DND-41 (cell line): ENCODE data around the gene PCNT.

Source experiments
- ATAC-seq: fragments of 200-7000 bp; cut with Tn5 transposase; 3 replicates; pipeline ENCODE4 v1.9.1; 2021; ENCODE audit warnings: low read depth; ENCODE audit not compliant: insufficient read depth
- DNase-seq: peaks from one replicate; pipeline ENCODE4 v3.0.0-alpha.2; 2020
- H2AFZ ChIP-seq: 2 replicates; pipeline ENCODE4 v1.6.0; 2012; ENCODE audit warnings: low read depth, low read length
- H3K27ac ChIP-seq: 2 replicates; pipeline ENCODE4 v1.5.1; 2012; ENCODE audit warnings: low read length, inconsistent platforms
- H3K27me3 ChIP-seq: fragments of 200-600 bp; sonication (generic); 2 replicates; pipeline ENCODE4 v1.6.0; 2012; ENCODE audit warnings: low read length, mild to moderate bottlenecking, inconsistent platforms; ENCODE audit not compliant: insufficient read depth, poor library complexity
- H3K36me3 ChIP-seq: 2 replicates; pipeline ENCODE4 v1.5.1; 2012; ENCODE audit warnings: low read length, inconsistent platforms; ENCODE audit not compliant: insufficient read depth
- H3K4me1 ChIP-seq: 2 replicates; pipeline ENCODE4 v1.5.1; 2012; ENCODE audit warnings: mild to moderate bottlenecking, low read length; ENCODE audit not compliant: insufficient read depth
- H3K4me2 ChIP-seq: 2 replicates; pipeline ENCODE4 v1.6.0; 2012; ENCODE audit warnings: mild to moderate bottlenecking, moderate library complexity, low read length, inconsistent platforms; ENCODE audit not compliant: insufficient read depth
- H3K4me3 ChIP-seq, 2 experiments: fragments of 200-600 bp in 1 of 2; shearing (Covaris generic) in 1 of 2; 2 replicates each; pipeline ENCODE4 v1.5.1; 2012 to 2016; ENCODE audit warnings: inconsistent platforms in 2 of 2, low read length in 2 of 2, mild to moderate bottlenecking in 2 of 2, low read depth in 1 of 2, moderate library complexity in 1 of 2
- H3K79me2 ChIP-seq: 2 replicates; pipeline ENCODE4 v1.6.0; 2012; ENCODE audit warnings: low read length, inconsistent platforms; ENCODE audit not compliant: insufficient read depth
- H3K9ac ChIP-seq: 2 replicates; pipeline ENCODE4 v1.6.0; 2012; ENCODE audit warnings: low read depth, mild to moderate bottlenecking, inconsistent platforms, low read length, moderate library complexity
- H3K9me3 ChIP-seq: 2 replicates; pipeline ENCODE4 v1.5.1; 2012; ENCODE audit warnings: low read length, moderate library complexity, mild to moderate bottlenecking, inconsistent platforms; ENCODE audit not compliant: insufficient read depth, severe bottlenecking
- H4K20me1 ChIP-seq: 2 replicates; pipeline ENCODE4 v1.6.0; 2012; ENCODE audit warnings: low read length; ENCODE audit not compliant: insufficient read depth
- EZH2 ChIP-seq: IDR thresholded peaks from 3 replicates; pipeline ENCODE4 v1.6.1; 2012; ENCODE audit warnings: borderline replicate concordance, low read depth, mild to moderate bottlenecking, moderate library complexity, low read length, inconsistent platforms; ENCODE audit not compliant: severe bottlenecking
- TF ChIP-seq, protein P1 (sequence below): IDR thresholded peaks from 2 replicates; pipeline ENCODE4 v1.5.1; 2012; ENCODE audit warnings: borderline replicate concordance, low read length, moderate library complexity, mild to moderate bottlenecking; ENCODE audit not compliant: poor library complexity, severe bottlenecking; ENCODE audit errors: extremely low read depth

Gene PCNT

DNA sequence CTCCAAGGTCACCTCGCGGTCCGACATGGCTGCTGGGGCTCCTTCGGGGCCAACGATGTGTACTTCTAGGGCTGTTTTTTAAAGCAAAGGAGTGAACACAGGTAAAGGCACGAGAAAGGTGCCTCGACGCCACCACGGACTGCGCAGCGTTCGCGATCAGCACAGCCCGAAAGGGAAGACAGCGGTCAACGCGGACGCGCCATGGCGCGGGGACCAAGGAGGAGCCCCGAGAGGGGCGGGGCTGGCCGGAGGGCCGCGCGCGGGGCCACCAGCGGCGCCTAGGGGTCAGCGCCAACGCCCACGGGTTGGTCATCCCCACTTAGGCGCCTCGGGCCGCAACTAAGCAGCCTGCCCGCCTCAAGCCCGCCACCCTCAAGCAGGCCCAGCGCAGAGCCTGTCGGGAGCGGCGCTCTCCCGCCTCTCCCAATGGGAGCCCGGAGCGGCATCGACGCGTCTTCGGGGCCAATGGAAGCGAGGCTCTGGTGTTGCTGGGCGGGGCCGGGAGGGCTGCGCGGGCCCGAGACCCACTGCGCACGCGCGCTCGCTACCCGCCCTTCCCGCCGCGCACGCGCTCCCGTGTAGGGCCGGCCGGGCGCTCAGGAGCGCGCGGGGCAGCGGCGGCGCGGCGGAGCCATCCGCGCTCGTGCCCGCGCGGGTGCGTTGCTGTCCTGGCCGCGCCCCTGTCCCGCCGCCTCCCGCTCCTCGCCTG, 134.5 kb downstream of the PCNT start, which contains the start of gene DIP2A:
Gene DIP2A, plus strand, starts transcription at position 577 of the 709 bp plus-strand sequence. CDS start 241 bp downstream, outside the sequence.
- Histone ChIP-seq H3K4me3 (peak within 1 kb of the TSS; percentile 69 to 92), H3K79me2 (peaks cover 74% of the 10 kb centered on the region), H3K36me3 (peaks cover 35% of the 10 kb centered on the region), H3K4me1 (peaks cover 42% of the 10 kb centered on the region), H4K20me1 (peaks cover 10% of the 10 kb centered on the region; the same call in 1 of the 2 replicates), H3K27me3 (no peaks in the 10 kb centered on the region), H3K9me3 (no peaks in the 10 kb centered on the region), H3K4me2 (peak within 1 kb of the TSS; percentile 97), H2AFZ (peak within 1 kb of the TSS; percentile 98), H3K27ac (peak within 1 kb of the TSS; percentile 97), H3K9ac (peak within 1 kb of the TSS; percentile 98)
- peak; percentile 96 for DNase-seq
- no peak for TF ChIP-seq EZH2
- TF ChIP-seq, protein P1, sequence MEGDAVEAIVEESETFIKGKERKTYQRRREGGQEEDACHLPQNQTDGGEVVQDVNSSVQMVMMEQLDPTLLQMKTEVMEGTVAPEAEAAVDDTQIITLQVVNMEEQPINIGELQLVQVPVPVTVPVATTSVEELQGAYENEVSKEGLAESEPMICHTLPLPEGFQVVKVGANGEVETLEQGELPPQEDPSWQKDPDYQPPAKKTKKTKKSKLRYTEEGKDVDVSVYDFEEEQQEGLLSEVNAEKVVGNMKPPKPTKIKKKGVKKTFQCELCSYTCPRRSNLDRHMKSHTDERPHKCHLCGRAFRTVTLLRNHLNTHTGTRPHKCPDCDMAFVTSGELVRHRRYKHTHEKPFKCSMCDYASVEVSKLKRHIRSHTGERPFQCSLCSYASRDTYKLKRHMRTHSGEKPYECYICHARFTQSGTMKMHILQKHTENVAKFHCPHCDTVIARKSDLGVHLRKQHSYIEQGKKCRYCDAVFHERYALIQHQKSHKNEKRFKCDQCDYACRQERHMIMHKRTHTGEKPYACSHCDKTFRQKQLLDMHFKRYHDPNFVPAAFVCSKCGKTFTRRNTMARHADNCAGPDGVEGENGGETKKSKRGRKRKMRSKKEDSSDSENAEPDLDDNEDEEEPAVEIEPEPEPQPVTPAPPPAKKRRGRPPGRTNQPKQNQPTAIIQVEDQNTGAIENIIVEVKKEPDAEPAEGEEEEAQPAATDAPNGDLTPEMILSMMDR = no peak
- ATAC-seq = peak; percentile 98

DNA sequence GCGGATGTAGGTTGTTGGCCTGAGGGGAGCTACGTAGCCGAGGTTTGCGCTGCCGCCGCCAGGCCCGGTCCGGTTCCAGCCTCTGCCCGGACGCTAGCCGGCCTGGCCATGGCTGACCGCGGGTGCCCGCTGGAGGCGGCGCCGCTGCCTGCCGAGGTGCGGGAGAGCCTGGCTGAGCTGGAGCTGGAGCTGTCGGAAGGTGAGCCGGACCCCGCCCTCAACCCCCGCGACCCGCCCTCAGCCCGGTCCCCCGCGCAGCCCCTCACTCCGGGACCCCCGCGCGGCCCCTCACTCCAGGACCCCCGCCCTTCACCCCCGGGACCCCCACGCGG, 135.0 kb downstream of the PCNT start:
- Histone ChIP-seq H3K4me3 (peak overlapping the region; percentile 65 to 69; a peak in 3 of 4 replicates), H3K4me1 (peaks cover 42% of the 10 kb centered on the region), H3K27me3 (no peaks in the 10 kb centered on the region), H3K4me2 (peak overlapping the region; percentile 97), H3K27ac (peak overlapping the region; percentile 91), H3K9me3 (no peaks in the 10 kb centered on the region), H3K79me2 (peaks cover 79% of the 10 kb centered on the region), H3K36me3 (peaks cover 38% of the 10 kb centered on the region), H4K20me1 (peaks cover 10% of the 10 kb centered on the region; the same call in 1 of the 2 replicates), H3K9ac (peak overlapping the region; percentile 98), H2AFZ (peak overlapping the region; percentile 98)
- no peak for DNase-seq
- ATAC-seq = no peak
- no peak for TF ChIP-seq EZH2
- TF ChIP-seq, protein P1 = no peak

GRCh38 chr21:46459356-46460112, 135.6 kb downstream of the PCNT start:
- H3K4me3 ChIP-seq = peak overlapping the region; percentile 65 to 69; a peak in 3 of 4 replicates
- peak overlapping the region; percentile 56 for H3K27ac ChIP-seq
- peaks cover 42% of the 10 kb centered on the region for H3K36me3 ChIP-seq
- TF ChIP-seq, protein P1 = no peak
- no peak for ATAC-seq
- H3K79me2 ChIP-seq = peaks cover 83% of the 10 kb centered on the region
- peaks cover 10% of the 10 kb centered on the region; the same call in 1 of the 2 replicates for H4K20me1 ChIP-seq
- no peak for DNase-seq
- H3K4me1 ChIP-seq = peaks cover 42% of the 10 kb centered on the region
- no peaks in the 10 kb centered on the region for H3K9me3 ChIP-seq
- H3K4me2 ChIP-seq = peak overlapping the region; percentile 97
- peak overlapping the region; percentile 98 for H2AFZ ChIP-seq
- peak overlapping the region; percentile 98 for H3K9ac ChIP-seq
- H3K27me3 ChIP-seq = no peaks in the 10 kb centered on the region
